Upper lobe of right lung (tissue), 1 donor: ENCODE results near the gene SCNN1A. TPM values are rescaled to one million over a fixed set of nuclear protein-coding genes. Genes with fewer than 3 reads are reported as not detected.

Source experiments
- ATAC-seq: fragments of 200-7000 bp; cut with Tn5 transposase; one replicate; pipeline ENCODE4 v1.9.1; 2020; ENCODE audit warnings: mild to moderate bottlenecking, moderate library complexity
- DNase-seq: peaks from one replicate; pipeline ENCODE4 v3.0.0-alpha.2; 2020
- H3K27ac ChIP-seq: fragments of 200-600 bp; one replicate; pipeline ENCODE4 v1.8.0; 2022
- H3K27me3 ChIP-seq: fragments of 200-600 bp; one replicate; pipeline ENCODE4 v1.8.0; 2022; ENCODE audit warnings: mild to moderate bottlenecking
- H3K36me3 ChIP-seq: fragments of 200-600 bp; one replicate; pipeline ENCODE4 v1.8.0; 2022
- H3K4me1 ChIP-seq: fragments of 200-600 bp; one replicate; pipeline ENCODE4 v1.8.0; 2022
- H3K4me3 ChIP-seq: fragments of 200-600 bp; one replicate; pipeline ENCODE4 v1.8.0; 2022; ENCODE audit warnings: mild to moderate bottlenecking
- H3K9me3 ChIP-seq: fragments of 200-600 bp; one replicate; pipeline ENCODE4 v1.8.0; 2022
- intact Hi-C: fragments of 100-400 bp; cut with DNase I; formaldehyde crosslinking; loops from one replicate; pipeline ENCODE4 v1.11.0; 2022
- total RNA-seq: library from RNA; stranded (reverse); fragmentation: NEBNext Ultra II Directional; extraction: Animal tissue kit (Norgen Biotek cat#: 25700); gene quantifications from one replicate; pipeline ENCODE4 v1.2.1, GENCODE V29; 2021
- TF ChIP-seq, protein P1 (sequence below): fragments of 200-600 bp; IDR thresholded peaks from one replicate; pipeline ENCODE4 v1.8.0; 2022; ENCODE audit warnings: antibody characterized with exemption
- donor health status: DM: no; HTN: yes; CAD: no; lungs with severe emphysema.

SCNN1A gene
- total RNA-seq, 1 donor from 2014 or later = 199 TPM

DNA sequence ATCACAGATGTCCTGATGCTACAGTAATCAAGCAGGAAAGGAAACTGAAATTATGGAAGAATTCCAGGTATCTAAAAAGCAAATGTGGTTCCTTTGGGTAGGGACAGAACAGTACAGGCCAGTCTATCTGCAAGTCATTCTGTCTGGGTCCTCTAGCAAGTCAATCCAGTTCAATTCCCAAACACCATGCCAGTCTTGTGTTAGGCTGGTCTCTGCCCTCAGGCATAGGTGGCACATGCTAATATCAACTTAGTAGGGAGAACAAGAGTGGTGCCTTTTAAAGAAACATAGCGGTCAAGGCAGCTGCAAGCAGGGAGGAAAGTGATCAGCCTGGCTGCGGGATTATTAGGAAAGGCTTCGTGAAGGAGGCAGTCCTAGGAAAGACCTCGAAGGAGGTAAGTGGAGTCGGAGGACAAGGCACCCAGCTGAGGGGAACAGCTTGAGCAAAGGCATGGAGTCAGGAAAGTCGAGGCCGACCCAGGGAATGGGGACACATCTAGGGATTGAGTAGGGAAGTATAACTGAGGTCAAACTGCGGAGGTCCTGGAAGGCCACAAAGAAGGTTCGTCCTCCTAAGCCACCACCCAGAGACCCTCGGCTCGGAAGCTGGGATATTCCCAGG lies 68.7 kb downstream of the SCNN1A start:
- Histone ChIP-seq H3K4me1 (peaks cover 8% of the 10 kb centered on the region), H3K9me3 (no peaks in the 10 kb centered on the region), H3K36me3 (no peaks in the 10 kb centered on the region), H3K27ac (no peak overlapping the region), H3K4me3 (no peak overlapping the region), H3K27me3 (no peaks in the 10 kb centered on the region)
- ATAC-seq = no peak
- no peak for DNase-seq
- TF ChIP-seq, protein P1, sequence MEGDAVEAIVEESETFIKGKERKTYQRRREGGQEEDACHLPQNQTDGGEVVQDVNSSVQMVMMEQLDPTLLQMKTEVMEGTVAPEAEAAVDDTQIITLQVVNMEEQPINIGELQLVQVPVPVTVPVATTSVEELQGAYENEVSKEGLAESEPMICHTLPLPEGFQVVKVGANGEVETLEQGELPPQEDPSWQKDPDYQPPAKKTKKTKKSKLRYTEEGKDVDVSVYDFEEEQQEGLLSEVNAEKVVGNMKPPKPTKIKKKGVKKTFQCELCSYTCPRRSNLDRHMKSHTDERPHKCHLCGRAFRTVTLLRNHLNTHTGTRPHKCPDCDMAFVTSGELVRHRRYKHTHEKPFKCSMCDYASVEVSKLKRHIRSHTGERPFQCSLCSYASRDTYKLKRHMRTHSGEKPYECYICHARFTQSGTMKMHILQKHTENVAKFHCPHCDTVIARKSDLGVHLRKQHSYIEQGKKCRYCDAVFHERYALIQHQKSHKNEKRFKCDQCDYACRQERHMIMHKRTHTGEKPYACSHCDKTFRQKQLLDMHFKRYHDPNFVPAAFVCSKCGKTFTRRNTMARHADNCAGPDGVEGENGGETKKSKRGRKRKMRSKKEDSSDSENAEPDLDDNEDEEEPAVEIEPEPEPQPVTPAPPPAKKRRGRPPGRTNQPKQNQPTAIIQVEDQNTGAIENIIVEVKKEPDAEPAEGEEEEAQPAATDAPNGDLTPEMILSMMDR = no peak
- intact Hi-C loops = no loop called here

DNA sequence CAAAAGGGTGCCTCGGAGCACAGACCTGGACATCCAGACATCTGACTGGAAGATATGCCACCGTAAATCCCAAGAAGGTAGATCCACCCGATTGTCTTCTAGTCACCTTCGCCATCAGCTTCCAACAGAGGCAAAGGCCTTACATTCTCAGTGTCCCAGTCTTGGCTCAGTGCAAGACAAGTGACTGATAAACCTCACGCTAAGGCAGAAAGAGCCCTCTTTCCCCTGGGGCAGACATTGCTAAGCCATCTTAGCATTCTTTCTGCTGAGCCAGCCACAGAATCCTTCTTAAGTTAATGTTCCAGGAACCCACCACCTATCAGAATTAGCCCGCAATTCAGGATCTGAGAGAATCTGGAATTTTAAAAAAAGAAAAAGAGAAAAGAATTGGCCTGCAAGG lies 69.2 kb downstream of the SCNN1A start:
- Histone ChIP-seq H3K4me1 (peaks cover 8% of the 10 kb centered on the region), H3K9me3 (no peaks in the 10 kb centered on the region), H3K27me3 (no peaks in the 10 kb centered on the region), H3K27ac (no peak overlapping the region), H3K4me3 (no peak overlapping the region), H3K36me3 (no peaks in the 10 kb centered on the region)
- TF ChIP-seq, protein P1 = no peak
- ATAC-seq (no peak), DNase-seq (no peak)
- intact Hi-C loops = no loop called here

DNA sequence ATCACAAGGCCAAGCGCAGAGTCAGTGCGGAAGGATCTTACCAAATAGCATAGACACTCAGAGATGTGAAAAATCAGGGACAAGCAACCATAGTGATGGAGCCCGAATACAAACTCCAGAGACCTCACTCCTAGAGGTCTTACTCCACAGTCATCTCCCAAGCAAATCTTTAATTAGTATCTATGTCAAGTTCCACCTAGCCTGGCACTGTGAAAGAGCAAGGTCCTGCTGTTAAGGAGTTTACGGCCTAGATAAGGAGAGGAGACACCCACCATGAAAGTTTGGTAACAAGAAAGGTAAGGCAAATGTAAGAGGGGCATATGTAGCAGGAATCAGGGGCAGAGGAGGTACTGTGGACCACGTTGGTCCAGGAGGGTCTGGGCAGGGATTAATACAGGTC lies 72.3 kb downstream of the SCNN1A start:
- H3K4me1 ChIP-seq = peaks cover 3% of the 10 kb centered on the region
- no peak overlapping the region for H3K4me3 ChIP-seq
- no peak overlapping the region for H3K27ac ChIP-seq
- ATAC-seq = no peak
- no peak for DNase-seq
- TF ChIP-seq, protein P1 = no peak
- no peaks in the 10 kb centered on the region for H3K9me3 ChIP-seq
- H3K27me3 ChIP-seq = no peaks in the 10 kb centered on the region
- intact Hi-C loops = no loop called here
- H3K36me3 ChIP-seq = no peaks in the 10 kb centered on the region

DNA sequence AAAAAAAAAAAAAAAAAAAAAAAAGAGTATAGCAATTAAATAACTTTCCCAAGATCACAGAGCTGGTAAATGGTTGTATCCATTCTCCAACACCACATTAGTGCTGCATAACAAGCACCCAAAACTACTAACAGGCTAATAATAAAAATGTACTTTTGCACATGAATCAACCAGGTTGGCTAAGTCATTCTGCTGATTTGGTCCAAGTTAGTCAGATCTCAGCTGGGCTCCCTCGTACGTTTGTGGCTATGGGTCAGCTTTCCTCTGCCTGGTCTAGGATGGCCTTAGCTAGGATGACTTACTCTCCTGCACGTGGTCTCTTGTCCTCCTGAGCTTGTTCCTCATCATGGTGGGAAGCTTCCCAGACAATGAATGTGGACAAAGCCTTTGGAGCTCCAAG lies 72.7 kb downstream of the SCNN1A start:
- intact Hi-C loops = no loop called here
- DNase-seq = no peak
- H3K27me3 ChIP-seq = no peaks in the 10 kb centered on the region
- H3K4me1 ChIP-seq = peaks cover 3% of the 10 kb centered on the region
- no peak for ATAC-seq
- H3K9me3 ChIP-seq = no peaks in the 10 kb centered on the region
- H3K4me3 ChIP-seq = no peak overlapping the region
- H3K27ac ChIP-seq = no peak overlapping the region
- no peaks in the 10 kb centered on the region for H3K36me3 ChIP-seq
- TF ChIP-seq, protein P1 = no peak

DNA sequence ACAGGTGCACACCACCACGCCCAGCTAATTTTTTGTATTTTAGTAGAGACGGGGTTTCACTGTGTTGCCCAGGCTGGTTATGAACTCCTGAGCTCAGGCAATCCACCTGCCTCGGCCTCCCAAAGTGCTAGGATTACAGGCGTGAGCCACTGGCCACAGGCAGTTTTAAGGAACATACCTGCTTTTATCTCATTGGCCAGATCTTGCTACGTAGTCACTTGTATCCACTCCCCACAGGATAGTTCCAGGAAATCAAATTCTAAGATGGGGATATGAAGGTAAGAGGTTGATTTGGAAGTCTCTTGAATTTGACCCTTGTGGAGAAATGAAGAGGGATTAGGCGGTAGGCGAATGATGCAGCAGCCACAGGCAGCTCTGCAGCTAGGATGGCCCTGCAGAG lies 73.6 kb downstream of the SCNN1A start:
- intact Hi-C loops = no loop called here
- TF ChIP-seq, protein P1 = no peak
- Histone ChIP-seq H3K27me3 (no peaks in the 10 kb centered on the region), H3K36me3 (no peaks in the 10 kb centered on the region), H3K9me3 (no peaks in the 10 kb centered on the region), H3K4me3 (no peak overlapping the region), H3K27ac (no peak overlapping the region), H3K4me1 (no peaks in the 10 kb centered on the region)
- ATAC-seq = no peak
- no peak for DNase-seq

DNA sequence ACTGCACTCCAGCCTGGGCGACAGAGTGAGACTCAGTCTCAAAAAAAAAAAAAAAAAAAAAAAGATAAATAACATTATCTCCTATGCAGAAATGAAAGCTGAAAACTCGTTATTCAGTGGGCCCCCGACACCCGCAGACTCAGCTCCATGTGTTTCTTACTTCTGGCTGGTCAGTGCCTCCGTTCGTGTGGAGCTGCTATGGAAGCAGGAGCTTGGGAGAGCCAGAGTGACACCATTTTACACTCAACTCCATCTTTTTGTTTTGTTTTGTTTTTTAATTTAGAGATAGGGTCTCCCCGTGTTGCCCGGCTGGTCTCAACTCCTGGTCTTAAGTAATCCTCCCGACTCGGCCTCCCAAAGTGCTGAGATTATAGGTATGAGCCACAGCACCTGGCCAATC lies 78.2 kb downstream of the SCNN1A start:
- DNase-seq (no peak), ATAC-seq (no peak)
- Histone ChIP-seq H3K4me3 (no peak overlapping the region), H3K27ac (no peak overlapping the region), H3K27me3 (no peaks in the 10 kb centered on the region), H3K4me1 (no peaks in the 10 kb centered on the region), H3K36me3 (no peaks in the 10 kb centered on the region), H3K9me3 (no peaks in the 10 kb centered on the region)
- intact Hi-C loops = no loop called here
- TF ChIP-seq, protein P1 = no peak
